CD14-positive monocyte (primary cell): ENCODE measurements around the gene HSPA12A. TPM values are rescaled to one million over a fixed set of nuclear protein-coding genes. Genes with fewer than 3 reads are reported as not detected.

Experiments used
- DNase-seq, 3 donors: peaks; one replicate each; pipeline ENCODE4 v3.0.0-alpha.2; 2011 to 2022
- H2AFZ ChIP-seq: 2 replicates; pipeline ENCODE4 v1.6.0; 2012; ENCODE audit warnings: mild to moderate bottlenecking, low read depth, low read length, inconsistent platforms; ENCODE audit not compliant: insufficient read depth, poor library complexity, severe bottlenecking
- H3K27ac ChIP-seq, 2 donors: 1 replicate in 1 of 2; 2 replicates in 1 of 2; pipeline ENCODE4 v1.5.1; 2012 to 2013; ENCODE audit warnings: low read length in 2 of 2, control low read depth in 1 of 2, inconsistent platforms in 1 of 2, low read depth in 1 of 2, mild to moderate bottlenecking in 1 of 2
- H3K27me3 ChIP-seq, 2 donors: one replicate each; pipeline versions ENCODE4 v1.6.0 to v1.6.1; 2011 to 2013; ENCODE audit warnings: low read length in 2 of 2; ENCODE audit not compliant: control insufficient read depth in 2 of 2, insufficient read depth in 2 of 2
- H3K36me3 ChIP-seq, 2 donors: replicated peaks in 1 of 2; 1 replicate in 1 of 2; 2 replicates in 1 of 2; pipeline versions ENCODE4 v1.5.1 to v1.6.1; 2012 to 2013; ENCODE audit warnings: low read length in 2 of 2, control low read depth in 1 of 2, inconsistent platforms in 1 of 2, mild to moderate bottlenecking in 1 of 2; ENCODE audit not compliant: insufficient read depth in 2 of 2, control insufficient read depth in 1 of 2
- H3K4me1 ChIP-seq, 2 donors: 1 replicate in 1 of 2; 2 replicates in 1 of 2; pipeline versions ENCODE4 v1.5.1 to v1.6.1; 2012 to 2013; ENCODE audit warnings: low read length in 2 of 2, control low read depth in 1 of 2, inconsistent platforms in 1 of 2, mild to moderate bottlenecking in 1 of 2, moderate library complexity in 1 of 2; ENCODE audit not compliant: insufficient read depth in 2 of 2, control insufficient read depth in 1 of 2
- H3K4me2 ChIP-seq: replicated peaks from 2 replicates; pipeline ENCODE3; 2012; ENCODE audit warnings: low read length, moderate library complexity, mild to moderate bottlenecking; ENCODE audit not compliant: poor library complexity, severe bottlenecking; ENCODE audit errors: extremely low read depth
- H3K4me3 ChIP-seq, 3 experiments: fragments of 200-600 bp in 1 of 3; sonication (generic) in 1 of 3; replicated peaks in 1 of 3; 1 replicate in 2 of 3; 2 replicates in 1 of 3; pipeline ENCODE4 v1.5.1; 2011 to 2013; ENCODE audit warnings: low read length in 3 of 3, mild to moderate bottlenecking in 3 of 3, control low read depth in 2 of 3, low read depth in 2 of 3, inconsistent platforms in 1 of 3, moderate library complexity in 1 of 3
- H3K79me2 ChIP-seq: 2 replicates; pipeline ENCODE4 v1.6.0; 2012; ENCODE audit warnings: mild to moderate bottlenecking, control low read depth, inconsistent platforms, low read length, moderate library complexity; ENCODE audit not compliant: insufficient read depth
- H3K9ac ChIP-seq: 2 replicates; pipeline ENCODE4 v1.6.0; 2017; ENCODE audit warnings: low read length, mild to moderate bottlenecking; ENCODE audit not compliant: insufficient read depth, poor library complexity, severe bottlenecking
- H3K9me3 ChIP-seq, 2 donors: replicated peaks in 1 of 2; 1 replicate in 1 of 2; 2 replicates in 1 of 2; pipeline versions ENCODE4 v1.5.1 to v1.6.1; 2012 to 2013; ENCODE audit warnings: low read length in 2 of 2, control low read depth in 1 of 2; ENCODE audit not compliant: control insufficient read depth in 1 of 2, insufficient read depth in 1 of 2
- H4K20me1 ChIP-seq: 2 replicates; pipeline ENCODE4 v1.6.0; 2012; ENCODE audit warnings: mild to moderate bottlenecking, low read length, control low read depth, moderate library complexity; ENCODE audit not compliant: insufficient read depth
- H3K27ac Mint-ChIP-seq, 7 donors: one replicate each; pipeline ENCODE4 v1.8.0; 2020; ENCODE audit warnings: mild to moderate bottlenecking in 7 of 7, mixed read lengths in 7 of 7, moderate library complexity in 6 of 7, inconsistent platforms in 2 of 7
- H3K27me3 Mint-ChIP-seq, 3 donors: one replicate each; pipeline ENCODE4 v1.8.0; 2021 to 2022; ENCODE audit warnings: low read depth in 3 of 3, mild to moderate bottlenecking in 3 of 3, mixed read lengths in 3 of 3, moderate library complexity in 3 of 3, inconsistent platforms in 1 of 3
- H3K36me3 Mint-ChIP-seq, 2 donors: one replicate each; pipeline ENCODE4 v1.8.0; 2020; ENCODE audit warnings: mixed read lengths in 2 of 2, inconsistent platforms in 1 of 2, mild to moderate bottlenecking in 1 of 2
- H3K4me1 Mint-ChIP-seq: one replicate; pipeline ENCODE4 v1.8.0; 2020; ENCODE audit warnings: mild to moderate bottlenecking, mixed read lengths
- H3K4me3 Mint-ChIP-seq, 2 donors: one replicate each; pipeline ENCODE4 v1.8.0; 2020; ENCODE audit warnings: mild to moderate bottlenecking in 2 of 2, mixed read lengths in 2 of 2, moderate library complexity in 1 of 2
- H3K9me3 Mint-ChIP-seq, 7 donors: one replicate each; pipeline ENCODE4 v1.8.0; 2020 to 2022; ENCODE audit warnings: mixed read lengths in 7 of 7, mild to moderate bottlenecking in 6 of 7, moderate library complexity in 6 of 7, inconsistent platforms in 2 of 7
- CTCF ChIP-seq: fragments of 200-600 bp; IDR thresholded peaks from one replicate; pipeline ENCODE4 v1.8.0; 2022; ENCODE audit warnings: antibody characterized with exemption, mild to moderate bottlenecking
- WGBS: methylation state at CpG from one replicate; pipeline ENCODE4 v1.1.5; 2013; ENCODE audit warnings: missing lambda C conversion rate; ENCODE audit not compliant: insufficient coverage; 5-methylcytosine and 5-hydroxymethylcytosine counted together
- intact Hi-C, 2 donors: fragments of 100-400 bp; cut with micrococcal nuclease; formaldehyde crosslinking; loops; one replicate each; pipeline versions ENCODE4 v1.15.0 to v1.15.1; 2023
- polyA plus RNA-seq, 3 donors: library from polyadenylated mRNA; depleted of rRNA in 1 of 3; unstranded in 2 of 3; stranded (reverse) in 1 of 3; fragments of 300-500 nt in 2 of 3; fragments of >200 nt in 1 of 3; fragmentation: Illumina TruSeq in 2 of 3; gene quantifications; 1 replicate in 2 of 3; 2 replicates in 1 of 3; pipeline ENCODE4 v1.2.3, GENCODE V29; 2012 to 2021

HSPA12A gene
- polyA plus RNA-seq, 3 donors = 0.01 TPM; not detected in 2

- peaks cover 0 to 7% of the 10 kb centered on the region in 2 donors for H3K27me3 ChIP-seq
- no peaks in the 10 kb centered on the region for H3K36me3 Mint-ChIP-seq
Measured at GRCh38 chr10:116710076-116710475, 32.3 kb downstream of the HSPA12A start.

GRCh38 chr10:116708877-116709276 is 33.5 kb downstream of the HSPA12A start:
- Mint-ChIP-seq H3K27me3 (peaks cover 0 to 12% (median 2%) of the 10 kb centered on the region in 3 donors), H3K9me3 (peaks cover 0 to 3% (median 0%) of the 10 kb centered on the region in 7 donors), H3K36me3 (no peaks in the 10 kb centered on the region), H3K4me3 (no peak overlapping the region), H3K27ac (no peak overlapping the region), H3K4me1 (no peaks in the 10 kb centered on the region)
- no peaks in the 10 kb centered on the region for H3K79me2 ChIP-seq
- no peak overlapping the region for H3K9ac ChIP-seq
- peaks cover 0 to 7% of the 10 kb centered on the region in 2 donors for H3K27me3 ChIP-seq
- H3K4me3 ChIP-seq = no peak overlapping the region
- no peak overlapping the region for H2AFZ ChIP-seq
- DNase-seq = no peak
- H3K4me1 ChIP-seq = no peaks in the 10 kb centered on the region
- H3K4me2 ChIP-seq = no peak overlapping the region
- H4K20me1 ChIP-seq = no peaks in the 10 kb centered on the region
- no peak overlapping the region for H3K27ac ChIP-seq
- no peaks in the 10 kb centered on the region for H3K9me3 ChIP-seq
- intact Hi-C loops = no loop called here
- H3K36me3 ChIP-seq = no peaks in the 10 kb centered on the region
- WGBS = 95% methylated on average over 3 of the region's 4 CpGs
- TF ChIP-seq CTCF = no peak

More at GRCh38 chr10:116710076-116710475, 32.3 kb downstream of the HSPA12A start:
- Mint-ChIP-seq H3K27ac (no peak overlapping the region), H3K9me3 (peaks cover 0 to 3% (median 0%) of the 10 kb centered on the region in 7 donors), H3K4me1 (no peaks in the 10 kb centered on the region), H3K27me3 (peaks cover 0 to 15% (median 2%) of the 10 kb centered on the region in 3 donors), H3K4me3 (peak overlapping the region in 1 of 2 donors; percentile 2)
- WGBS = 98% methylated on average over 4 of the region's 4 CpGs
- no peaks in the 10 kb centered on the region for H3K36me3 ChIP-seq
- no peak overlapping the region for H3K4me3 ChIP-seq
- no peak overlapping the region for H3K4me2 ChIP-seq
- H3K27ac ChIP-seq = no peak overlapping the region
- H2AFZ ChIP-seq = no peak overlapping the region
- H3K9ac ChIP-seq = no peak overlapping the region
- no peaks in the 10 kb centered on the region for H3K9me3 ChIP-seq
- intact Hi-C loops = no loop called here
- DNase-seq = no peak
- H3K4me1 ChIP-seq = no peaks in the 10 kb centered on the region
- no peaks in the 10 kb centered on the region for H4K20me1 ChIP-seq
- H3K79me2 ChIP-seq = no peaks in the 10 kb centered on the region
- no peak for TF ChIP-seq CTCF
